ENCODE results near the gene PLCH2. TPM values are rescaled to one million over a fixed set of nuclear protein-coding genes. Genes with fewer than 3 reads are reported as not detected.

The PLCH2 gene
- total and polyA plus RNA-seq, 2 of the 13 experiments (the other 11 are each of a cell fraction or from before 2014, with no cell fraction given): 0.15 to 0.67 TPM

DNA sequence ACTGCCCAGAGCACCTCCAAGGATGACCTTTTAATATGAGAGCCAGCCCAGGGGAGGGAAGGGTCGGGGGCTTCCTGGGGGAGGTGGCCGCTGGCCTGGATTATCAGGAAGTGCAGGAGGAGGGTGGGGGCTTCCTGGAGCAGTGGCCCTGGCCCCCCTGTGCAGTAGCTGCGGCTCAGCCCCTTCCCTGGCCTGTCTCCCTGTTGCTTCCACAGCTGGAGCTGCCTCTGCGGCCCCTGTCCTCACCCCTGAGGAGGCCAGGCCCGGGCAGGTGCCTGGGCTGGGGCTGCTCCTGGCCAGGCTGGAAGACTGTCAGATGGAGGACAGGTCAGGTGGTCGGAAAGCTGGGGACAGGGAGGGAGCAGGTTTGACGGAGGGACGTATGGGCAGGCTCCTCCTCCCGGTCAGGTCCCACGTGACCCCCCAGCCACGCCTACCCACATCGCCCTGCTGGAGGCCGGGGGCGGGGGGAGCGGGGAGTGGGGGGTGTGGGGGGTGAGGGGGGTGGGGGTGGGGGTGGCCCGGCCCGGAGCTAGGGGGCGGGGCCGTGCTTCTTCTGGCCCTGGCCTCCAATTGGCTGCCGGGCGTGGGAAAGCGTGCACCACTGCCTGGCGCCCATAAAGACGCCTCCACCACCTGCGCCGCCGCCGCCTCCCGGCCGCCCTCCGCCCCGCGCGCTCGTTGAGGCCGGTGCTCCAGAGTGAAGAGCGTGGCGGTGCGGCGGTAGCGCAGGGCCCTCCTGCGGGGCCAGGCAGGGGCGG is 69.8 kb downstream of the PLCH2 start (continued):
- TF ChIP-seq STAT5B (CRISPR knock-in tag; IDR thresholded peaks at IDR 0.05) (no peak), HDAC1 (CRISPR knock-in tag; IDR thresholded peaks at IDR 0.05) (no peak), CENPX (CRISPR knock-in tag; IDR thresholded peaks at IDR 0.05) (no peak), MEF2D (CRISPR knock-in tag; IDR thresholded peaks at IDR 0.05) (no peak), THAP11 (CRISPR knock-in tag; IDR thresholded peaks at IDR 0.05) (no peak), FOXJ3 (CRISPR knock-in tag; IDR thresholded peaks at IDR 0.05; ENCODE audit: borderline replicate concordance) (no peak), KDM5B (CRISPR knock-in tag; IDR thresholded peaks at IDR 0.05; ENCODE audit: borderline replicate concordance) (no peak; the same call in 1 of the 2 replicates), ZFY (CRISPR knock-in tag; IDR thresholded peaks at IDR 0.05) (peak; percentile 56; the same call in 1 of the 2 replicates), ARNT2 (CRISPR knock-in tag; IDR thresholded peaks at IDR 0.05; ENCODE audit: low read depth) (peak; percentile 63)
- TF ChIP-seq, protein P1, sequence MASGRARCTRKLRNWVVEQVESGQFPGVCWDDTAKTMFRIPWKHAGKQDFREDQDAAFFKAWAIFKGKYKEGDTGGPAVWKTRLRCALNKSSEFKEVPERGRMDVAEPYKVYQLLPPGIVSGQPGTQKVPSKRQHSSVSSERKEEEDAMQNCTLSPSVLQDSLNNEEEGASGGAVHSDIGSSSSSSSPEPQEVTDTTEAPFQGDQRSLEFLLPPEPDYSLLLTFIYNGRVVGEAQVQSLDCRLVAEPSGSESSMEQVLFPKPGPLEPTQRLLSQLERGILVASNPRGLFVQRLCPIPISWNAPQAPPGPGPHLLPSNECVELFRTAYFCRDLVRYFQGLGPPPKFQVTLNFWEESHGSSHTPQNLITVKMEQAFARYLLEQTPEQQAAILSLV (CRISPR knock-in tag; IDR thresholded peaks at IDR 0.05; ENCODE audit: borderline replicate concordance): peak; percentile 56; the same call in 1 of the 2 replicates
- TF ChIP-seq, protein P2, sequence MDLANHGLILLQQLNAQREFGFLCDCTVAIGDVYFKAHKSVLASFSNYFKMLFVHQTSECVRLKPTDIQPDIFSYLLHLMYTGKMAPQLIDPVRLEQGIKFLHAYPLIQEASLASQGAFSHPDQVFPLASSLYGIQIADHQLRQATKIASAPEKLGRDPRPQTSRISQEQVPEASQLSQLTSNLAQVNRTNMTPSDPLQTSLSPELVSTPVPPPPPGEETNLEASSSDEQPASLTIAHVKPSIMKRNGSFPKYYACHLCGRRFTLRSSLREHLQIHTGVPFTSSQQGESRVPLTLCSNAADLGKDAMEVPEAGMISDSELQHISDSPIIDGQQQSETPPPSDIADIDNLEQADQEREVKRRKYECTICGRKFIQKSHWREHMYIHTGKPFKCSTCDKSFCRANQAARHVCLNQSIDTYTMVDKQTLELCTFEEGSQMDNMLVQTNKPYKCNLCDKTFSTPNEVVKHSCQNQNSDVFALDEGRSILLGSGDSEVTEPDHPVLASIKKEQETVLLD (CRISPR knock-in tag; IDR thresholded peaks at IDR 0.05; ENCODE audit: low read depth): no peak
- TF ChIP-seq, protein P3, sequence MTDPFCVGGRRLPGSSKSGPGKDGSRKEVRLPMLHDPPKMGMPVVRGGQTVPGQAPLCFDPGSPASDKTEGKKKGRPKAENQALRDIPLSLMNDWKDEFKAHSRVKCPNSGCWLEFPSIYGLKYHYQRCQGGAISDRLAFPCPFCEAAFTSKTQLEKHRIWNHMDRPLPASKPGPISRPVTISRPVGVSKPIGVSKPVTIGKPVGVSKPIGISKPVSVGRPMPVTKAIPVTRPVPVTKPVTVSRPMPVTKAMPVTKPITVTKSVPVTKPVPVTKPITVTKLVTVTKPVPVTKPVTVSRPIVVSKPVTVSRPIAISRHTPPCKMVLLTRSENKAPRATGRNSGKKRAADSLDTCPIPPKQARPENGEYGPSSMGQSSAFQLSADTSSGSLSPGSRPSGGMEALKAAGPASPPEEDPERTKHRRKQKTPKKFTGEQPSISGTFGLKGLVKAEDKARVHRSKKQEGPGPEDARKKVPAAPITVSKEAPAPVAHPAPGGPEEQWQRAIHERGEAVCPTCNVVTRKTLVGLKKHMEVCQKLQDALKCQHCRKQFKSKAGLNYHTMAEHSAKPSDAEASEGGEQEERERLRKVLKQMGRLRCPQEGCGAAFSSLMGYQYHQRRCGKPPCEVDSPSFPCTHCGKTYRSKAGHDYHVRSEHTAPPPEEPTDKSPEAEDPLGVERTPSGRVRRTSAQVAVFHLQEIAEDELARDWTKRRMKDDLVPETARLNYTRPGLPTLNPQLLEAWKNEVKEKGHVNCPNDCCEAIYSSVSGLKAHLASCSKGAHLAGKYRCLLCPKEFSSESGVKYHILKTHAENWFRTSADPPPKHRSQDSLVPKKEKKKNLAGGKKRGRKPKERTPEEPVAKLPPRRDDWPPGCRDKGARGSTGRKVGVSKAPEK (CRISPR knock-in tag; IDR thresholded peaks at IDR 0.05; ENCODE audit: borderline replicate concordance): no peak
- TF ChIP-seq, protein P4, sequence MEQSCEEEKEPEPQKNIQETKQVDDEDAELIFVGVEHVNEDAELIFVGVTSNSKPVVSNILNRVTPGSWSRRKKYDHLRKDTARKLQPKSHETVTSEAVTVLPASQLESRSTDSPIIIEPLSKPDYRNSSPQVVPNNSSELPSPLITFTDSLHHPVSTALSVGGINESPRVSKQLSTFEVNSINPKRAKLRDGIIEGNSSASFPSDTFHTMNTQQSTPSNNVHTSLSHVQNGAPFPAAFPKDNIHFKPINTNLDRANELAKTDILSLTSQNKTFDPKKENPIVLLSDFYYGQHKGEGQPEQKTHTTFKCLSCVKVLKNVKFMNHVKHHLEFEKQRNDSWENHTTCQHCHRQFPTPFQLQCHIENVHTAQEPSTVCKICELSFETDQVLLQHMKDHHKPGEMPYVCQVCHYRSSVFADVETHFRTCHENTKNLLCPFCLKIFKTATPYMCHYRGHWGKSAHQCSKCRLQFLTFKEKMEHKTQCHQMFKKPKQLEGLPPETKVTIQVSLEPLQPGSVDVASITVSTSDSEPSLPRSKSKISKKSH (CRISPR knock-in tag; IDR thresholded peaks at IDR 0.05; ENCODE audit: borderline replicate concordance): no peak
- TF ChIP-seq, protein P5, sequence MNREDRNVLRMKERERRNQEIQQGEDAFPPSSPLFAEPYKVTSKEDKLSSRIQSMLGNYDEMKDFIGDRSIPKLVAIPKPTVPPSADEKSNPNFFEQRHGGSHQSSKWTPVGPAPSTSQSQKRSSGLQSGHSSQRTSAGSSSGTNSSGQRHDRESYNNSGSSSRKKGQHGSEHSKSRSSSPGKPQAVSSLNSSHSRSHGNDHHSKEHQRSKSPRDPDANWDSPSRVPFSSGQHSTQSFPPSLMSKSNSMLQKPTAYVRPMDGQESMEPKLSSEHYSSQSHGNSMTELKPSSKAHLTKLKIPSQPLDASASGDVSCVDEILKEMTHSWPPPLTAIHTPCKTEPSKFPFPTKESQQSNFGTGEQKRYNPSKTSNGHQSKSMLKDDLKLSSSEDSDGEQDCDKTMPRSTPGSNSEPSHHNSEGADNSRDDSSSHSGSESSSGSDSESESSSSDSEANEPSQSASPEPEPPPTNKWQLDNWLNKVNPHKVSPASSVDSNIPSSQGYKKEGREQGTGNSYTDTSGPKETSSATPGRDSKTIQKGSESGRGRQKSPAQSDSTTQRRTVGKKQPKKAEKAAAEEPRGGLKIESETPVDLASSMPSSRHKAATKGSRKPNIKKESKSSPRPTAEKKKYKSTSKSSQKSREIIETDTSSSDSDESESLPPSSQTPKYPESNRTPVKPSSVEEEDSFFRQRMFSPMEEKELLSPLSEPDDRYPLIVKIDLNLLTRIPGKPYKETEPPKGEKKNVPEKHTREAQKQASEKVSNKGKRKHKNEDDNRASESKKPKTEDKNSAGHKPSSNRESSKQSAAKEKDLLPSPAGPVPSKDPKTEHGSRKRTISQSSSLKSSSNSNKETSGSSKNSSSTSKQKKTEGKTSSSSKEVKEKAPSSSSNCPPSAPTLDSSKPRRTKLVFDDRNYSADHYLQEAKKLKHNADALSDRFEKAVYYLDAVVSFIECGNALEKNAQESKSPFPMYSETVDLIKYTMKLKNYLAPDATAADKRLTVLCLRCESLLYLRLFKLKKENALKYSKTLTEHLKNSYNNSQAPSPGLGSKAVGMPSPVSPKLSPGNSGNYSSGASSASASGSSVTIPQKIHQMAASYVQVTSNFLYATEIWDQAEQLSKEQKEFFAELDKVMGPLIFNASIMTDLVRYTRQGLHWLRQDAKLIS (CRISPR knock-in tag; IDR thresholded peaks at IDR 0.05): no peak
- TF ChIP-seq, protein P6, sequence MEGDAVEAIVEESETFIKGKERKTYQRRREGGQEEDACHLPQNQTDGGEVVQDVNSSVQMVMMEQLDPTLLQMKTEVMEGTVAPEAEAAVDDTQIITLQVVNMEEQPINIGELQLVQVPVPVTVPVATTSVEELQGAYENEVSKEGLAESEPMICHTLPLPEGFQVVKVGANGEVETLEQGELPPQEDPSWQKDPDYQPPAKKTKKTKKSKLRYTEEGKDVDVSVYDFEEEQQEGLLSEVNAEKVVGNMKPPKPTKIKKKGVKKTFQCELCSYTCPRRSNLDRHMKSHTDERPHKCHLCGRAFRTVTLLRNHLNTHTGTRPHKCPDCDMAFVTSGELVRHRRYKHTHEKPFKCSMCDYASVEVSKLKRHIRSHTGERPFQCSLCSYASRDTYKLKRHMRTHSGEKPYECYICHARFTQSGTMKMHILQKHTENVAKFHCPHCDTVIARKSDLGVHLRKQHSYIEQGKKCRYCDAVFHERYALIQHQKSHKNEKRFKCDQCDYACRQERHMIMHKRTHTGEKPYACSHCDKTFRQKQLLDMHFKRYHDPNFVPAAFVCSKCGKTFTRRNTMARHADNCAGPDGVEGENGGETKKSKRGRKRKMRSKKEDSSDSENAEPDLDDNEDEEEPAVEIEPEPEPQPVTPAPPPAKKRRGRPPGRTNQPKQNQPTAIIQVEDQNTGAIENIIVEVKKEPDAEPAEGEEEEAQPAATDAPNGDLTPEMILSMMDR (CRISPR knock-in tag; IDR thresholded peaks at IDR 0.05): no peak

All from HepG2 (cell line).